IMR-90 (cell line): Measurements from ENCODE around the gene KDR.

Experiments
- CEBPB ChIP-seq: IDR thresholded peaks from 2 replicates; pipeline ENCODE4 v1.6.1; 2012; ENCODE audit warnings: low read depth, low read length, improper control_type of control experiment
- FOS ChIP-seq: fragments of 150-350 bp; IDR thresholded peaks from 2 replicates; pipeline ENCODE4 v1.6.1; 2016; ENCODE audit warnings: low read depth, low read length
- MAFK ChIP-seq: IDR thresholded peaks from 2 replicates; pipeline ENCODE4 v1.6.1; 2012; ENCODE audit warnings: low read depth, low read length, improper control_type of control experiment
- MAZ ChIP-seq: IDR thresholded peaks from 2 replicates; pipeline ENCODE4 v1.6.1; 2012; ENCODE audit warnings: low read depth, mild to moderate bottlenecking, low read length, improper control_type of control experiment, moderate library complexity, borderline replicate concordance
- MXI1 ChIP-seq: IDR thresholded peaks from 2 replicates; pipeline ENCODE4 v1.6.1; 2012; ENCODE audit warnings: low read depth, mild to moderate bottlenecking, low read length, moderate library complexity, borderline replicate concordance
- POLR2A ChIP-seq: IDR thresholded peaks from 2 replicates; pipeline ENCODE4 v1.6.1; 2012; ENCODE audit warnings: mild to moderate bottlenecking, low read depth, low read length
- RAD21 ChIP-seq: IDR thresholded peaks from 2 replicates; pipeline ENCODE4 v1.6.1; 2012; ENCODE audit warnings: low read length, improper control_type of control experiment
- RCOR1 ChIP-seq: IDR thresholded peaks from 2 replicates; pipeline ENCODE4 v1.6.1; 2012; ENCODE audit warnings: mild to moderate bottlenecking, low read length, improper control_type of control experiment; ENCODE audit not compliant: insufficient replicate concordance
- TF ChIP-seq, protein P1 (sequence below): conservative IDR thresholded peaks from 2 replicates; pipeline ENCODE4 v1.5.1; 2012; ENCODE audit warnings: mild to moderate bottlenecking, low read depth, low read length, improper control_type of control experiment
- TF ChIP-seq, protein P2 (sequence below): fragments of 150-350 bp; IDR thresholded peaks from 2 replicates; pipeline ENCODE4 v1.6.1; 2017; ENCODE audit warnings: mild to moderate bottlenecking, antibody characterized with exemption, low read length, low read depth
- TF ChIP-seq, protein P3 (sequence below): fragments of 150-350 bp; IDR thresholded peaks from 2 replicates; pipeline ENCODE4 v1.6.1; 2016; ENCODE audit warnings: low read depth, mild to moderate bottlenecking, low read length, moderate library complexity, borderline replicate concordance

DNA sequence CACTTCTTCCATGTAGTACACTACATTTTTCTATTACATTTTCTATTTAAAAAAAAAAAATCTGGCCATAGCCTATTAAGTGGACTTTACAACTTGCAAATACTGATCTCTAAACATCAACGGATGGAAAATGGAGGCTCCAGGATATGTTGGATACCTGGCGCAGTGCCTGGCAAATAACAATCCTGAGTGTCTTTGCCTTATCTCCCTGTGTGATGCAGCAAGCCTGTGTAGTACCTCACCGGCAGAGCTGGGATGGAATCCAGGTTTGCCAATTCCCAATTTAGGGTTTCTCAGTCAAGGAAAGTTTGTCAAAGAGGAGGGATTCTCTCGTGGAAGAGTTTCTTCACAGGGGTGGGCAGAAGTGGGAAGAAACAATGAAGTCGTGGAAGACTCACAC is 93.2 kb downstream of the KDR start:
- TF ChIP-seq, protein P1, sequence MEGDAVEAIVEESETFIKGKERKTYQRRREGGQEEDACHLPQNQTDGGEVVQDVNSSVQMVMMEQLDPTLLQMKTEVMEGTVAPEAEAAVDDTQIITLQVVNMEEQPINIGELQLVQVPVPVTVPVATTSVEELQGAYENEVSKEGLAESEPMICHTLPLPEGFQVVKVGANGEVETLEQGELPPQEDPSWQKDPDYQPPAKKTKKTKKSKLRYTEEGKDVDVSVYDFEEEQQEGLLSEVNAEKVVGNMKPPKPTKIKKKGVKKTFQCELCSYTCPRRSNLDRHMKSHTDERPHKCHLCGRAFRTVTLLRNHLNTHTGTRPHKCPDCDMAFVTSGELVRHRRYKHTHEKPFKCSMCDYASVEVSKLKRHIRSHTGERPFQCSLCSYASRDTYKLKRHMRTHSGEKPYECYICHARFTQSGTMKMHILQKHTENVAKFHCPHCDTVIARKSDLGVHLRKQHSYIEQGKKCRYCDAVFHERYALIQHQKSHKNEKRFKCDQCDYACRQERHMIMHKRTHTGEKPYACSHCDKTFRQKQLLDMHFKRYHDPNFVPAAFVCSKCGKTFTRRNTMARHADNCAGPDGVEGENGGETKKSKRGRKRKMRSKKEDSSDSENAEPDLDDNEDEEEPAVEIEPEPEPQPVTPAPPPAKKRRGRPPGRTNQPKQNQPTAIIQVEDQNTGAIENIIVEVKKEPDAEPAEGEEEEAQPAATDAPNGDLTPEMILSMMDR: no peak
- TF ChIP-seq POLR2A (no peak), FOS (no peak), RAD21 (no peak), RCOR1 (no peak), CEBPB (no peak), MAZ (no peak), MXI1 (no peak), MAFK (no peak)
- TF ChIP-seq, protein P2, sequence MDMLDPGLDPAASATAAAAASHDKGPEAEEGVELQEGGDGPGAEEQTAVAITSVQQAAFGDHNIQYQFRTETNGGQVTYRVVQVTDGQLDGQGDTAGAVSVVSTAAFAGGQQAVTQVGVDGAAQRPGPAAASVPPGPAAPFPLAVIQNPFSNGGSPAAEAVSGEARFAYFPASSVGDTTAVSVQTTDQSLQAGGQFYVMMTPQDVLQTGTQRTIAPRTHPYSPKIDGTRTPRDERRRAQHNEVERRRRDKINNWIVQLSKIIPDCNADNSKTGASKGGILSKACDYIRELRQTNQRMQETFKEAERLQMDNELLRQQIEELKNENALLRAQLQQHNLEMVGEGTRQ: no peak
- TF ChIP-seq, protein P3, sequence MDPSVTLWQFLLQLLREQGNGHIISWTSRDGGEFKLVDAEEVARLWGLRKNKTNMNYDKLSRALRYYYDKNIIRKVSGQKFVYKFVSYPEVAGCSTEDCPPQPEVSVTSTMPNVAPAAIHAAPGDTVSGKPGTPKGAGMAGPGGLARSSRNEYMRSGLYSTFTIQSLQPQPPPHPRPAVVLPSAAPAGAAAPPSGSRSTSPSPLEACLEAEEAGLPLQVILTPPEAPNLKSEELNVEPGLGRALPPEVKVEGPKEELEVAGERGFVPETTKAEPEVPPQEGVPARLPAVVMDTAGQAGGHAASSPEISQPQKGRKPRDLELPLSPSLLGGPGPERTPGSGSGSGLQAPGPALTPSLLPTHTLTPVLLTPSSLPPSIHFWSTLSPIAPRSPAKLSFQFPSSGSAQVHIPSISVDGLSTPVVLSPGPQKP: no peak
